ENCODE measurements around the gene MATN1. TPM values are rescaled to one million over a fixed set of nuclear protein-coding genes. Genes with fewer than 3 reads are reported as not detected.

MATN1 gene
- polyA plus RNA-seq, 1 experiment: 0.12 TPM

GRCh38 chr1:30672661-30673060, 50.7 kb downstream of the MATN1 start:
- Histone ChIP-seq H3K27ac (ENCODE audit: low read depth, low read length) (no peak overlapping the region), H3K4me3 (ENCODE audit: low read depth, low read length) (no peak overlapping the region), H3K9me3 (ENCODE audit: control insufficient read depth, insufficient read depth, low read length) (no peaks in the 10 kb centered on the region), H3K27me3 (ENCODE audit: control insufficient read depth, insufficient read depth, low read length) (peaks cover 2% of the 10 kb centered on the region)
- CTCF ChIA-PET: no interaction called here
- TF ChIP-seq CTCF (IDR thresholded peaks at IDR 0.05; ENCODE audit: low read depth, low read length): no peak
- no peak for DNase-seq (ENCODE audit: low read depth, low spot score)
- POLR2A ChIA-PET: no interaction called here

- H3K9me3 ChIP-seq (ENCODE audit: control insufficient read depth, insufficient read depth, low read length): no peaks in the 10 kb centered on the region
- peaks cover 2% of the 10 kb centered on the region for H3K27me3 ChIP-seq (ENCODE audit: control insufficient read depth, insufficient read depth, low read length)
- POLR2A ChIA-PET: no interaction called here
- DNase-seq (ENCODE audit: low read depth, low spot score): no peak
- no peak overlapping the region for H3K27ac ChIP-seq (ENCODE audit: low read depth, low read length)
- no peak for TF ChIP-seq CTCF (IDR thresholded peaks at IDR 0.05; ENCODE audit: low read depth, low read length)
- CTCF ChIA-PET: no interaction called here
- H3K4me3 ChIP-seq (ENCODE audit: low read depth, low read length): no peak overlapping the region
These were observed 52.9 kb downstream of the MATN1 start for GRCh38 chr1:30670240-30671060.

GRCh38 chr1:30668546-30669327, 54.6 kb downstream of the MATN1 start:
- Histone ChIP-seq H3K27me3 (ENCODE audit: control insufficient read depth, insufficient read depth, low read length) (peaks cover 2% of the 10 kb centered on the region), H3K27ac (ENCODE audit: low read depth, low read length) (no peak overlapping the region), H3K4me3 (ENCODE audit: low read depth, low read length) (no peak overlapping the region), H3K9me3 (ENCODE audit: control insufficient read depth, insufficient read depth, low read length) (no peaks in the 10 kb centered on the region)
- no peak for TF ChIP-seq CTCF (IDR thresholded peaks at IDR 0.05; ENCODE audit: low read depth, low read length)
- DNase-seq (ENCODE audit: low read depth, low spot score): no peak
- CTCF ChIA-PET: no interaction called here
- POLR2A ChIA-PET: no interaction called here

- ChIA-PET POLR2A (no interaction called here), CTCF (no interaction called here)
- no peak overlapping the region for H3K27ac ChIP-seq (ENCODE audit: low read depth, low read length)
- DNase-seq (ENCODE audit: low read depth, low spot score): no peak
- no peaks in the 10 kb centered on the region for H3K9me3 ChIP-seq (ENCODE audit: control insufficient read depth, insufficient read depth, low read length)
- H3K4me3 ChIP-seq (ENCODE audit: low read depth, low read length): no peak overlapping the region
- TF ChIP-seq CTCF (IDR thresholded peaks at IDR 0.05; ENCODE audit: low read depth, low read length): no peak
- peaks cover 4% of the 10 kb centered on the region for H3K27me3 ChIP-seq (ENCODE audit: control insufficient read depth, insufficient read depth, low read length)
These were observed 55.4 kb downstream of the MATN1 start for GRCh38 chr1:30668024-30668423.

GRCh38 chr1:30666756-30667273, 56.6 kb downstream of the MATN1 start:
- DNase-seq (ENCODE audit: low read depth, low spot score): no peak
- Histone ChIP-seq H3K4me3 (ENCODE audit: low read depth, low read length) (no peak overlapping the region), H3K9me3 (ENCODE audit: control insufficient read depth, insufficient read depth, low read length) (no peaks in the 10 kb centered on the region), H3K27me3 (ENCODE audit: control insufficient read depth, insufficient read depth, low read length) (peaks cover 2% of the 10 kb centered on the region), H3K27ac (ENCODE audit: low read depth, low read length) (no peak overlapping the region)
- ChIA-PET CTCF (interaction anchor here (0.7 kb wide), 1 partner anchor 1121 kb away, joined by 3 read pairs; no protein-coding TSS in a partner anchor), POLR2A (no interaction called here)
- TF ChIP-seq CTCF (IDR thresholded peaks at IDR 0.05; ENCODE audit: low read depth, low read length): no peak
